Kidney epithelial cell (primary cell): ENCODE data around the gene U2AF2. TPM values are rescaled to one million over a fixed set of nuclear protein-coding genes. Genes with fewer than 3 reads are reported as not detected.

Source experiments
- DNase-seq: peaks from one replicate; pipeline ENCODE4 v3.0.0-alpha.2; 2010; ENCODE audit warnings: low read depth
- H3K27me3 ChIP-seq: 2 replicates; pipeline ENCODE4 v1.6.0; 2011; ENCODE audit warnings: low read length; ENCODE audit not compliant: control insufficient read depth, insufficient read depth
- H3K36me3 ChIP-seq: 2 replicates; pipeline ENCODE4 v1.5.1; 2011; ENCODE audit warnings: low read length; ENCODE audit not compliant: control insufficient read depth, insufficient read depth
- H3K4me3 ChIP-seq: 2 replicates; pipeline ENCODE4 v1.5.1; 2011; ENCODE audit warnings: low read depth, mild to moderate bottlenecking, control low read depth, low read length
- CTCF ChIP-seq: IDR thresholded peaks from 2 replicates; pipeline ENCODE4 v1.5.1; 2011; ENCODE audit warnings: mild to moderate bottlenecking, moderate library complexity, low read length, control low read depth, inconsistent platforms; ENCODE audit not compliant: insufficient read depth, poor library complexity, severe bottlenecking
- total RNA-seq: library from RNA; depleted of rRNA; stranded (reverse); fragments of >200 nt; gene quantifications from 2 replicates; pipeline ENCODE4 v1.2.3, GENCODE V29; 2015

The U2AF2 gene
- total RNA-seq = 153 and 164 TPM in 2 replicates

GRCh38 chr19:55654868-55655647 lies at the start of gene U2AF2:
Gene U2AF2 (plus strand): TSS chr19:55655035. CDS start chr19:55655105, 70 bp downstream.
- Histone ChIP-seq H3K4me3 (peak within 1 kb of the TSS; percentile 70), H3K27me3 (no peaks in the 10 kb centered on the region), H3K36me3 (peaks cover 2% of the 10 kb centered on the region)
- no peak for DNase-seq
- TF ChIP-seq CTCF = no peak

GRCh38 chr19:55605207-55605636 lies 49.6 kb upstream of the U2AF2 start:
- no peaks in the 10 kb centered on the region for H3K27me3 ChIP-seq
- H3K36me3 ChIP-seq = no peaks in the 10 kb centered on the region
- H3K4me3 ChIP-seq = peak overlapping the region; percentile 77
- no peak for TF ChIP-seq CTCF
- peak; percentile 84 for DNase-seq

- DNase-seq = no peak
- no peaks in the 10 kb centered on the region for H3K27me3 ChIP-seq
- peak; percentile 86 for TF ChIP-seq CTCF
- peak within 1 kb of the TSS; percentile 77 for H3K4me3 ChIP-seq
- H3K36me3 ChIP-seq = no peaks in the 10 kb centered on the region
Observed at GRCh38 chr19:55605637-55606470, 49.0 kb upstream of the U2AF2 start, which contains the start of gene ZNF865. Gene ZNF865 (plus strand): TSS chr19:55605647. CDS start chr19:55613619, 7,972 bp downstream.

GRCh38 chr19:55606471-55606787 lies 48.4 kb upstream of the U2AF2 start:
- Histone ChIP-seq H3K4me3 (peak overlapping the region; percentile 77), H3K27me3 (no peaks in the 10 kb centered on the region), H3K36me3 (no peaks in the 10 kb centered on the region)
- DNase-seq = no peak
- TF ChIP-seq CTCF = no peak

GRCh38 chr19:55606817-55607216 lies 48.0 kb upstream of the U2AF2 start:
- peak overlapping the region; percentile 77 for H3K4me3 ChIP-seq
- no peaks in the 10 kb centered on the region for H3K27me3 ChIP-seq
- no peaks in the 10 kb centered on the region for H3K36me3 ChIP-seq
- DNase-seq = no peak
- no peak for TF ChIP-seq CTCF
